RPMI8226 (cell line): ENCODE data around the gene CELA3B.
"Not testable (repeated sequence)": the region's sequence is repeated elsewhere in the genome, so short reads cannot be mapped to it uniquely, and the experiment has no call there.

Experiments
- DNase-seq: peaks from one replicate; pipeline ENCODE4 v3.0.0-alpha.2; 2015

The CELA3B gene, protein sequence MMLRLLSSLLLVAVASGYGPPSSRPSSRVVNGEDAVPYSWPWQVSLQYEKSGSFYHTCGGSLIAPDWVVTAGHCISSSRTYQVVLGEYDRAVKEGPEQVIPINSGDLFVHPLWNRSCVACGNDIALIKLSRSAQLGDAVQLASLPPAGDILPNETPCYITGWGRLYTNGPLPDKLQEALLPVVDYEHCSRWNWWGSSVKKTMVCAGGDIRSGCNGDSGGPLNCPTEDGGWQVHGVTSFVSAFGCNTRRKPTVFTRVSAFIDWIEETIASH

GRCh38 chr1:21976703-21977239 is at the start of gene CELA3B:
Gene CELA3B (plus strand): TSS chr1:21977022. CDS start chr1:21977040, 18 bp downstream.
- not testable (repeated sequence) for DNase-seq

DNA sequence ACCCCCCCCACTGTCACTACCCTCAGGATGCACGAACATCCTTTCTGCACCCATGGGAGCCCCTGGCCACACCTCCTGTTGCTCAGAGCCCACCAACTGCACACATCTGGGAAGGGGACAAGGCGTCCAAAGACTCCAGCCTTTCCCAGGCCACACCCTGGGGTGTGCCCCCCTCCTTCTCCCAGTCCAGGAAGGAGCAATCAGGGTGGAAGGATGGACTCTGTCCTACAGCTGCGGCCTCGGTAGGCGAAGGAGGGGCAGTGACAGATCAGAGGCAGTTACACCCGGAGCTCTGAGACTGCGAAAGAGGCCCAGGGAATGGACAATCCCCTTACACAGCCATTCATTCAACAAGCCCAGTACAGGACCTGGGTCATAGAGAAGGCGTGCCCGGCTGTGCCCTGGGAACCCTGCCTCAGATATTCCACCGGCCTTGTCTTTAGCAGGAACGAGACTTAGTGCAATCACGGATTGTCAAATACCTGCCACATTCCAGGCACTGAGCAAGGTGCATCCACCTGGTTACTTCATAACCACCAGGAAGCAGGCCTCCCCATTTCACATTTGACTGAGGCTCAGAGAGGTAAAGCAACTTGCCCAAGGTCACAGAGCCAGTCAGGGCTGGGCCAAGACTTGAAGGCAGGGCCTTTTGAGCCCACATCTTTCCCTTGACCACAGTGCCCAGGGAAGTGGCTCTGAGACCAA is 49.1 kb upstream of the CELA3B start:
- DNase-seq, result no peak

DNA sequence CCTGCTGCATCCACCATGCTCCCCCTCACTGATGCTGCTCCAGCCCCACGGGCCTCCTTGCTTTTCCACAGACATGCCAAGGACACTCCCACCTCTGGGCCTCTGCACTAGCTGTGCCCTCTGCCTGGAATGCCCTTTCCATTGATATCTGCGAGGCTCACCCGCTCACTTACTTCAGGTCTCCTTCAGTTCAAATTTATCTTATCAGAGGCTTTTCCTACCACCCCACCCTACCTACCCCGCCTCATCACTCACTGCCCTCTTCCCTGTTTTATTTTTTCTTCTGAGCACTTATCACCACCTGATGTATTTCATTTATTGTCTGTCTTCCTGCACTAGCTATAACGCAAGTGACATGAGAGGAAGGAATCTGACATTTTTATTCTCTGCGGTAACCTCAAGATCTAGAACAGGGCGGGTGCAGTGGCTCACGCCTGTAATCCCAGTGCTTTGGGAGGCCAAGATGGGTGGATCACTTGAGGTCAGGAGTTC is 46.7 kb upstream of the CELA3B start:
- no peak for DNase-seq

GRCh38 chr1:21930629-21931170 is 46.1 kb upstream of the CELA3B start:
- DNase-seq, result no peak

- no peak for DNase-seq
Observed at GRCh38 chr1:21931171-21932093, 45.4 kb upstream of the CELA3B start.

DNA sequence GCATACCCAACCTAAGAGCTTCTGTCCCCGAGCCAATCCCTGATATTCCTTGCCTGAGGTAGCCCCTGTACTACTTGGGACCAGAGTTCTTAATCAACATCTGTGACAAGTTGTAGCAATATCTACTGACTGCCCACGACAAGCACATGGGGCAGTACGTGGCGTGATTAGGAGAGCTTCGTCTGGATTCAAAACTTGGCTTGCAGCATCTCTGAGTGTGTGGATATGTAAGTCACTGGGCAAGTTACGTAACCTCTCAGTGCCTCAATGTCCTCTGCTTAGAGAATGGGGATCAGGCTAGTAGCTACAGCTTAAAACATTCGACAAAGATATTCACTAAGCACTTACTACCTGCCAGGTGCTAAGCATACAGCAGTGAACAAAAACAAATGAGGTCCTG is 44.7 kb upstream of the CELA3B start:
- DNase-seq, result no peak

GRCh38 chr1:21933397-21934248 is 43.2 kb upstream of the CELA3B start:
- no peak for DNase-seq

- no peak for DNase-seq
Observed at GRCh38 chr1:21935393-21935804, 41.4 kb upstream of the CELA3B start.

- DNase-seq, result no peak
Observed at GRCh38 chr1:21935891-21936365, 40.9 kb upstream of the CELA3B start.

GRCh38 chr1:21936366-21937031 is 40.3 kb upstream of the CELA3B start:
- DNase-seq, result no peak

GRCh38 chr1:21937034-21937371 is 39.8 kb upstream of the CELA3B start, which contains the start of gene HSPG2:
Gene HSPG2 (minus strand): TSS chr1:21937310. CDS start chr1:21937217, 93 bp downstream.
- DNase-seq, result peak; percentile 65

GRCh38 chr1:21937372-21938121 is 39.3 kb upstream of the CELA3B start:
- no peak for DNase-seq

- DNase-seq, result no peak
Observed at GRCh38 chr1:21938732-21939538, 37.9 kb upstream of the CELA3B start.

GRCh38 chr1:21939650-21940374 is 37.0 kb upstream of the CELA3B start:
- no peak for DNase-seq

GRCh38 chr1:21940492-21940891 is 36.3 kb upstream of the CELA3B start:
- DNase-seq, result no peak

DNA sequence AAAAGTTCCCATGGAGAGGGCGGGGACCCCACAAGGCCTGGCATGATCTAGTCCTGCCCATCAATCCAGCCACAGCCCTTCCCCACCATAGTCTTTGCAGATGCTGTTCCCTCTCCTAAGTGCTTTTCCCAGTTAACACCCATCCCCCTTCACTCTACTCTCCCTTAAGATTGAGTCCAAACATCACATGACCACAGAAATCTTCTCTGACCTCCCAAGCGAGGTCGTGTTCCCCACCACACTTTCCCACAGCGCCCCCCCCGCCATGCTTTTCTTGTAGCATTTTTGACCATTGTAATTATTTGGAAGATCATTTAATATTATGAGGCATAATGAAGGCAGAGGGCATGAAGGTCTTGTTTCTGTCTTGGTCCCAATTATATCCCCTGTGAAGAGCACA is 35.5 kb upstream of the CELA3B start:
- DNase-seq, result no peak

- DNase-seq, result no peak
Observed at GRCh38 chr1:21942464-21942863, 34.4 kb upstream of the CELA3B start.

DNA sequence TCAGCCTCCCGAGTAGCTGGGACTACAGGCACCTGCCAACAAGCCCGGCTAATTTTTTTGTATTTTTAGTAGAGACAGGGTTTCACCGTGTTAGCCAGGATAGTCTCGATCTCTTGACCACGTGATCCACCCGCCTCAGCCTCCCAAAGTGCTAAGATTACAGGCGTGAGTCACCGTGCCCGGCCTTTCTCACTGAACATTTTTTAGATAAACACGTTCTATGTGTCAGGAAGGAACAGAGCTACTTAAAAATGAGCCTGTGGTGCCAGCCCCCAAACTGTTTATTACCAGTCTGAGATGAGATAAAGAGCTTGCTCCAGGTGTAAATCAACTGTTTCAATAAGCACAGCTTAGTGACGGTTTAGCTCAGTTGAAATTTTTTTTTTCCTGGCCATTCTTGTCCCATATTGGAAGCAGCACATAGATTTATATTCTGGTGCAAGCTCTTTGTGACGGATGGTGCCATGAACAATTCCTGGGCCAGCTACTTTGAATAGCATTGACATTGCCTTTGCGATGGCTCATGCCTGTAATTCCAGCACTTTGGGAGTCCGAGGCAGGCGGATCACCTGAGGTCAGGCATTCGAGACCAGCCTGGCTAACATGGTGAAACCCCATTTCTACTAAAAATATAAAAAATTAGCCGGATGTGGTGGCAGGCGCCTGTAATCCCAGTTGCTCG is 33.7 kb upstream of the CELA3B start:
- DNase-seq, result not testable (repeated sequence)
